Measurements from ENCODE around the gene CEMIP. TPM values are rescaled to one million over a fixed set of nuclear protein-coding genes. Genes with fewer than 3 reads are reported as not detected.

The CEMIP gene
- total and polyA plus RNA-seq, 2 experiments from 2014 or later = 0.27 to 2.1 TPM

- Mint-ChIP-seq H3K27ac (no peak overlapping the region), H3K9me3 (peaks cover 2% of the 10 kb centered on the region; the same call in 2 of the 3 replicates), H3K36me3 (ENCODE audit: low read depth) (peaks cover 26% of the 10 kb centered on the region), H3K27me3 (ENCODE audit: insufficient read depth, low read depth, poor library complexity) (peaks cover 13% of the 10 kb centered on the region), H3K4me3 (no peak overlapping the region), H3K4me1 (peaks cover 53% of the 10 kb centered on the region)
- Histone ChIP-seq H3K4me3 (no peak overlapping the region), H3K9me2 (ENCODE audit: insufficient read depth) (no peaks in the 10 kb centered on the region), H4K20me1 (replicated peaks; ENCODE audit: insufficient read depth) (0 out of 2 replicates have a peak, but pooled peaks cover 3% of the 10 kb centered on the region), H3K79me2 (replicated peaks; ENCODE audit: insufficient read depth) (peaks cover 30% of the 10 kb centered on the region), H3K27ac (ENCODE audit: low read depth) (peak overlapping the region; percentile 61; the same call in 1 of the 2 replicates), H3K4me2 (no peak overlapping the region), H2AFZ (no peak overlapping the region), H3F3A (replicated peaks; ENCODE audit: low read depth) (no peaks in the 10 kb centered on the region; the same call in 1 of the 2 replicates), H3K36me3 (ENCODE audit: insufficient read depth) (peaks cover 7% of the 10 kb centered on the region; the same call in 1 of the 2 replicates), H3K27me3 (ENCODE audit: insufficient read depth) (no peaks in the 10 kb centered on the region), H3K4me1 (ENCODE audit: insufficient read depth) (peaks cover 35% of the 10 kb centered on the region)
- TF ChIP-seq CTCF (conservative IDR thresholded peaks at IDR 0.05; ENCODE audit: low read depth in 2 of 2) = peak; percentile 85 to 86
- no peak for TF ChIP-seq ZNF331 (CRISPR knock-in tag; IDR thresholded peaks at IDR 0.05; ENCODE audit: low read depth)
- DNase-seq (ENCODE audit: low spot score) (peak; percentile 86), ATAC-seq (peak; percentile 56)
These were observed 191.0 kb downstream of the CEMIP start for GRCh38 chr15:80970018-80970657.

- peaks cover 53% of the 10 kb centered on the region for H3K4me1 Mint-ChIP-seq
- peaks cover 13% of the 10 kb centered on the region for H3K27me3 Mint-ChIP-seq (ENCODE audit: insufficient read depth, low read depth, poor library complexity)
- Histone ChIP-seq H3K79me2 (replicated peaks; ENCODE audit: insufficient read depth) (peaks cover 32% of the 10 kb centered on the region), H3F3A (replicated peaks; ENCODE audit: low read depth) (no peaks in the 10 kb centered on the region; the same call in 1 of the 2 replicates), H3K4me3 (no peak overlapping the region), H3K4me1 (ENCODE audit: insufficient read depth) (peaks cover 35% of the 10 kb centered on the region), H4K20me1 (replicated peaks; ENCODE audit: insufficient read depth) (0 out of 2 replicates have a peak, but pooled peaks cover 8% of the 10 kb centered on the region), H3K27ac (ENCODE audit: low read depth) (peak overlapping the region; percentile 61; the same call in 1 of the 2 replicates), H3K4me2 (peak overlapping the region; percentile 17), H3K27me3 (ENCODE audit: insufficient read depth) (no peaks in the 10 kb centered on the region), H3K36me3 (ENCODE audit: insufficient read depth) (0 out of 2 replicates have a peak, but pooled peaks cover 2% of the 10 kb centered on the region), H3K9me2 (ENCODE audit: insufficient read depth) (no peaks in the 10 kb centered on the region), H2AFZ (no peak overlapping the region)
- H3K9me3 Mint-ChIP-seq = no peaks in the 10 kb centered on the region; the same call in 2 of the 3 replicates
- H3K27ac Mint-ChIP-seq = no peak overlapping the region
- DNase-seq (ENCODE audit: low spot score) (no peak), ATAC-seq (no peak)
- no peak overlapping the region for H3K4me3 Mint-ChIP-seq
- H3K36me3 Mint-ChIP-seq (ENCODE audit: low read depth) = peaks cover 21% of the 10 kb centered on the region
- TF ChIP-seq CREB1 (CRISPR knock-in tag; IDR thresholded peaks at IDR 0.05; ENCODE audit: low read depth) (no peak), EZH2 (IDR thresholded peaks at IDR 0.05; ENCODE audit: low read depth, unreplicated experiment) (no peak), NANOG (IDR thresholded peaks at IDR 0.05; ENCODE audit: borderline replicate concordance) (no peak)
These were observed 191.5 kb downstream of the CEMIP start for GRCh38 chr15:80970658-80971057.

GRCh38 chr15:80971143-80971542 is 192.0 kb downstream of the CEMIP start:
- Histone ChIP-seq H3K27me3 (ENCODE audit: insufficient read depth) (no peaks in the 10 kb centered on the region), H3K9me2 (ENCODE audit: insufficient read depth) (no peaks in the 10 kb centered on the region), H4K20me1 (replicated peaks; ENCODE audit: insufficient read depth) (0 out of 2 replicates have a peak, but pooled peaks cover 8% of the 10 kb centered on the region), H3F3A (replicated peaks; ENCODE audit: low read depth) (no peaks in the 10 kb centered on the region; the same call in 1 of the 2 replicates), H3K4me2 (peak overlapping the region; percentile 17), H3K36me3 (ENCODE audit: insufficient read depth) (no peaks in the 10 kb centered on the region), H3K79me2 (replicated peaks; ENCODE audit: insufficient read depth) (peaks cover 37% of the 10 kb centered on the region), H2AFZ (no peak overlapping the region), H3K4me1 (ENCODE audit: insufficient read depth) (peaks cover 35% of the 10 kb centered on the region), H3K4me3 (no peak overlapping the region), H3K27ac (ENCODE audit: low read depth) (peak overlapping the region; percentile 61)
- Mint-ChIP-seq H3K4me3 (no peak overlapping the region), H3K27me3 (ENCODE audit: insufficient read depth, low read depth, poor library complexity) (peaks cover 13% of the 10 kb centered on the region), H3K9me3 (no peaks in the 10 kb centered on the region; the same call in 2 of the 3 replicates), H3K27ac (0 out of 2 replicates have a peak overlapping the region, but pooled peaks have one; percentile 3), H3K36me3 (ENCODE audit: low read depth) (peaks cover 19% of the 10 kb centered on the region), H3K4me1 (peaks cover 53% of the 10 kb centered on the region)
- DNase-seq (ENCODE audit: low spot score) = peak; percentile 25
- peak; percentile 15; the same call in 2 of the 3 replicates for ATAC-seq
- TF ChIP-seq CTCF (conservative IDR thresholded peaks at IDR 0.05; ENCODE audit: low read depth in 2 of 2) = no peak
